H9 (cell line): ENCODE results near the gene MT1M. TPM values are rescaled to one million over a fixed set of nuclear protein-coding genes. Genes with fewer than 3 reads are reported as not detected.
"Not testable (repeated sequence)": the region's sequence is repeated elsewhere in the genome, so short reads cannot be mapped to it uniquely, and the experiment has no call there.

ENCODE experiments used
- DNase-seq: peaks from one replicate; pipeline ENCODE4 v3.0.0-alpha.2; 2017
- H2AFZ ChIP-seq: one replicate; pipeline ENCODE4 v1.6.1; 2013; ENCODE audit warnings: mild to moderate bottlenecking, low read length, control low read depth, moderate library complexity
- H2AK5ac ChIP-seq: 2 replicates; pipeline ENCODE4 v1.6.1; 2013; ENCODE audit warnings: low read length, control low read depth, mixed read lengths; ENCODE audit not compliant: insufficient read length
- H2BK120ac ChIP-seq: one replicate; pipeline ENCODE4 v1.6.1; 2013; ENCODE audit warnings: low read depth, mild to moderate bottlenecking, low read length, control low read depth, inconsistent platforms; ENCODE audit not compliant: poor library complexity, severe bottlenecking
- H2BK12ac ChIP-seq: 2 replicates; pipeline ENCODE4 v1.6.1; 2013; ENCODE audit warnings: low read length, control low read depth, mixed read lengths, low read depth; ENCODE audit not compliant: insufficient read length
- H2BK15ac ChIP-seq: 2 replicates; pipeline ENCODE4 v1.6.1; 2013; ENCODE audit warnings: low read depth, low read length, control low read depth
- H2BK20ac ChIP-seq: one replicate; pipeline ENCODE4 v1.6.1; 2013; ENCODE audit warnings: low read depth, mild to moderate bottlenecking, low read length, control low read depth, inconsistent platforms; ENCODE audit not compliant: poor library complexity, severe bottlenecking
- H2BK5ac ChIP-seq: 2 replicates; pipeline ENCODE4 v1.6.1; 2013; ENCODE audit warnings: low read length, control low read depth, mixed read lengths; ENCODE audit not compliant: insufficient read length
- H3K14ac ChIP-seq: 2 replicates; pipeline ENCODE4 v1.6.1; 2013; ENCODE audit warnings: low read length, control low read depth; ENCODE audit not compliant: insufficient read depth
- H3K18ac ChIP-seq: 2 replicates; pipeline ENCODE4 v1.6.1; 2013; ENCODE audit warnings: low read depth, mild to moderate bottlenecking, mixed read lengths, low read length, control low read depth; ENCODE audit not compliant: insufficient read length
- H3K23ac ChIP-seq: 2 replicates; pipeline ENCODE4 v1.6.1; 2013; ENCODE audit warnings: low read length, control low read depth, mixed read lengths, low read depth; ENCODE audit not compliant: insufficient read length
- H3K23me2 ChIP-seq: 2 replicates; pipeline ENCODE4 v1.6.1; 2013; ENCODE audit warnings: low read depth, mild to moderate bottlenecking, mixed read lengths, low read length, control low read depth; ENCODE audit not compliant: insufficient read length, poor library complexity, severe bottlenecking
- H3K27ac ChIP-seq: 2 replicates; pipeline ENCODE4 v1.5.1; 2013; ENCODE audit warnings: low read length, control low read depth, mixed read lengths, low read depth; ENCODE audit not compliant: insufficient read length
- H3K27me3 ChIP-seq: 2 replicates; pipeline ENCODE4 v1.6.1; 2013; ENCODE audit warnings: low read length, control low read depth, inconsistent platforms; ENCODE audit not compliant: insufficient read depth
- H3K4ac ChIP-seq: 2 replicates; pipeline ENCODE4 v1.6.1; 2013; ENCODE audit warnings: low read depth, mild to moderate bottlenecking, control low read depth, inconsistent platforms, low read length, moderate library complexity
- H3K4me1 ChIP-seq: 2 replicates; pipeline ENCODE4 v1.6.1; 2013; ENCODE audit warnings: low read length, control low read depth, inconsistent platforms; ENCODE audit not compliant: insufficient read depth
- H3K4me2 ChIP-seq: 2 replicates; pipeline ENCODE4 v1.6.1; 2013; ENCODE audit warnings: low read length, control low read depth, mixed read lengths; ENCODE audit not compliant: insufficient read length, insufficient read depth
- H3K56ac ChIP-seq: 2 replicates; pipeline ENCODE4 v1.6.1; 2013; ENCODE audit warnings: low read depth, mild to moderate bottlenecking, mixed read lengths, low read length, control low read depth; ENCODE audit not compliant: insufficient read length
- H3K79me1 ChIP-seq: 2 replicates; pipeline ENCODE4 v1.6.1; 2013; ENCODE audit warnings: low read depth, mild to moderate bottlenecking, moderate library complexity, low read length, control low read depth, inconsistent platforms; ENCODE audit not compliant: insufficient read depth, poor library complexity, severe bottlenecking
- H3K79me2 ChIP-seq: 2 replicates; pipeline ENCODE4 v1.6.1; 2013; ENCODE audit warnings: low read length, control low read depth, inconsistent platforms; ENCODE audit not compliant: insufficient read depth
- H3K9ac ChIP-seq: 2 replicates; pipeline ENCODE4 v1.6.1; 2013; ENCODE audit warnings: low read length, control low read depth, mixed read lengths; ENCODE audit not compliant: insufficient read length; ENCODE audit errors: extremely low read depth
- H3K9me3 ChIP-seq: one replicate; pipeline ENCODE4 v1.6.1; 2013; ENCODE audit warnings: low read depth, low read length, inconsistent platforms; ENCODE audit not compliant: control insufficient read depth
- H3T11ph ChIP-seq: one replicate; pipeline ENCODE4 v1.6.1; 2013; ENCODE audit warnings: mild to moderate bottlenecking, low read length, control low read depth, inconsistent platforms
- H4K20me1 ChIP-seq: one replicate; pipeline ENCODE4 v1.6.1; 2013; ENCODE audit not compliant: control insufficient read depth, insufficient read length, insufficient read depth
- H4K5ac ChIP-seq: 2 replicates; pipeline ENCODE4 v1.6.1; 2013; ENCODE audit warnings: low read depth, mild to moderate bottlenecking, mixed read lengths, low read length, control low read depth; ENCODE audit not compliant: insufficient read length
- H4K8ac ChIP-seq: replicated peaks from 2 replicates; pipeline ENCODE4 v1.6.1; 2013; ENCODE audit warnings: low read length, control low read depth, mixed read lengths, low read depth; ENCODE audit not compliant: insufficient read length
- H4K91ac ChIP-seq: 2 replicates; pipeline ENCODE4 v1.6.1; 2013; ENCODE audit warnings: low read depth, mild to moderate bottlenecking, moderate library complexity, mixed read lengths, low read length, control low read depth; ENCODE audit not compliant: insufficient read length
- H3K27ac Mint-ChIP-seq, 3 experiments: 2 replicates in 2 of 3; 3 replicates in 1 of 3; pipeline ENCODE4 v1.8.0; 2020 to 2021; ENCODE audit warnings: mixed read lengths in 3 of 3, mild to moderate bottlenecking in 1 of 3, moderate library complexity in 1 of 3
- H3K27me3 Mint-ChIP-seq: 2 replicates; pipeline ENCODE4 v1.8.0; 2021; ENCODE audit warnings: low read depth, mild to moderate bottlenecking, moderate library complexity, mixed read lengths
- H3K36me3 Mint-ChIP-seq, 3 experiments: 2 replicates in 2 of 3; 3 replicates in 1 of 3; pipeline ENCODE4 v1.8.0; 2020 to 2021; ENCODE audit warnings: low read depth in 3 of 3, mixed read lengths in 3 of 3; ENCODE audit not compliant: insufficient read depth in 1 of 3
- H3K4me1 Mint-ChIP-seq, 2 experiments: 2 replicates each; pipeline ENCODE4 v1.8.0; 2020; ENCODE audit warnings: mixed read lengths in 2 of 2
- H3K4me3 Mint-ChIP-seq, 2 experiments: 2 replicates in 1 of 2; 3 replicates in 1 of 2; pipeline ENCODE4 v1.8.0; 2020 to 2021; ENCODE audit warnings: mild to moderate bottlenecking in 2 of 2, mixed read lengths in 2 of 2, moderate library complexity in 1 of 2
- H3K9me3 Mint-ChIP-seq, 2 experiments: 2 replicates in 1 of 2; 3 replicates in 1 of 2; pipeline ENCODE4 v1.8.0; 2020; ENCODE audit warnings: mild to moderate bottlenecking in 2 of 2, mixed read lengths in 2 of 2, moderate library complexity in 1 of 2
- WGBS: extraction: QIAGEN DNeasy Blood & Tissue Kit; methylation state at CpG from one replicate; pipeline ENCODE4 v1.1.7; 2013; ENCODE audit warnings: missing lambda C conversion rate, low lambda C conversion rate, mixed read lengths; ENCODE audit not compliant: insufficient read length; ENCODE audit errors: extremely low coverage; 5-methylcytosine and 5-hydroxymethylcytosine counted together
- total RNA-seq: library from RNA; stranded (reverse); gene quantifications from 2 replicates; pipeline ENCODE4 v1.2.1, GENCODE V29; 2021
- TF ChIP-seq, protein P1 (sequence below): fragments of 200-600 bp; sonication (generic); conservative IDR thresholded peaks from 3 replicates; pipeline ENCODE4 v1.8.0; 2021; ENCODE audit warnings: antibody characterized with exemption, mild to moderate bottlenecking

The MT1M gene
- total RNA-seq, 1 experiment from 2014 or later, result 1.4 TPM

DNA sequence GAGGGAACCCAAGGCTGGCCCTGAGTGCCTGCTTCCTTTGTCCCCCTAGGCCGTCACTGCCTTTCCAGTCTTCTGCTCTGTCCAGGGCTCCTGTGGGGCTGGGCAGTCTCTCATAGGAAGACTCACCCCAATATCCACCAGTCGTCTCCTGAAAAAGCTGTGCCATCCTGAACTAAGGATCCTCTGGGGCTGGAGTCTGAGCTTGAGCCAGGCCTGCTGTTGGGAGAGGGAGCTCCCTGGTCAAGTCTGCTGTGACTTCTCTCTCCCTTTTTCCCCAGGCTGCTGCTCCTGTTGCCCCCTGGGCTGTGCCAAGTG, 38.1 kb downstream of the MT1M start:
- peaks cover 7% of the 10 kb centered on the region; the same call in 1 of the 2 replicates for H3K4me1 ChIP-seq
- H3K27me3 ChIP-seq, result peaks cover 50% of the 10 kb centered on the region
- no peaks in the 10 kb centered on the region for H3K9me3 ChIP-seq
- H4K91ac ChIP-seq, result no peak overlapping the region
- no peak overlapping the region for H3K9ac ChIP-seq
- no peak overlapping the region for H2BK15ac ChIP-seq
- Mint-ChIP-seq H3K9me3 (no peaks in the 10 kb centered on the region; a peak in 1 of 5 replicates), H3K36me3 (no peaks in the 10 kb centered on the region), H3K4me1 (peaks cover 18 to 47% of the 10 kb centered on the region in 2 experiments), H3K4me3 (no peak overlapping the region), H3K27ac (no peak overlapping the region), H3K27me3 (peaks cover 82% of the 10 kb centered on the region)
- H3K4me2 ChIP-seq, result no peak overlapping the region
- no peak overlapping the region for H2AK5ac ChIP-seq
- H3K18ac ChIP-seq, result no peak overlapping the region
- no peak overlapping the region for H2BK12ac ChIP-seq
- H3K23me2 ChIP-seq, result peaks cover 15% of the 10 kb centered on the region
- no peak overlapping the region for H3K23ac ChIP-seq
- H3K56ac ChIP-seq, result no peak overlapping the region
- no peak overlapping the region for H3K27ac ChIP-seq
- H2BK20ac ChIP-seq, result no peak overlapping the region
- H4K20me1 ChIP-seq, result no peaks in the 10 kb centered on the region
- H3K79me1 ChIP-seq, result no peaks in the 10 kb centered on the region
- no peak overlapping the region for H3T11ph ChIP-seq
- H2AFZ ChIP-seq, result no peak overlapping the region
- no peak overlapping the region for H3K4ac ChIP-seq
- WGBS, result no CpG with 5 or more reads among the region's 2 CpGs
- TF ChIP-seq, protein P1, sequence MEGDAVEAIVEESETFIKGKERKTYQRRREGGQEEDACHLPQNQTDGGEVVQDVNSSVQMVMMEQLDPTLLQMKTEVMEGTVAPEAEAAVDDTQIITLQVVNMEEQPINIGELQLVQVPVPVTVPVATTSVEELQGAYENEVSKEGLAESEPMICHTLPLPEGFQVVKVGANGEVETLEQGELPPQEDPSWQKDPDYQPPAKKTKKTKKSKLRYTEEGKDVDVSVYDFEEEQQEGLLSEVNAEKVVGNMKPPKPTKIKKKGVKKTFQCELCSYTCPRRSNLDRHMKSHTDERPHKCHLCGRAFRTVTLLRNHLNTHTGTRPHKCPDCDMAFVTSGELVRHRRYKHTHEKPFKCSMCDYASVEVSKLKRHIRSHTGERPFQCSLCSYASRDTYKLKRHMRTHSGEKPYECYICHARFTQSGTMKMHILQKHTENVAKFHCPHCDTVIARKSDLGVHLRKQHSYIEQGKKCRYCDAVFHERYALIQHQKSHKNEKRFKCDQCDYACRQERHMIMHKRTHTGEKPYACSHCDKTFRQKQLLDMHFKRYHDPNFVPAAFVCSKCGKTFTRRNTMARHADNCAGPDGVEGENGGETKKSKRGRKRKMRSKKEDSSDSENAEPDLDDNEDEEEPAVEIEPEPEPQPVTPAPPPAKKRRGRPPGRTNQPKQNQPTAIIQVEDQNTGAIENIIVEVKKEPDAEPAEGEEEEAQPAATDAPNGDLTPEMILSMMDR, result no peak
- no peak overlapping the region for H3K14ac ChIP-seq
- no peaks in the 10 kb centered on the region for H3K79me2 ChIP-seq
- DNase-seq, result no peak
- no peak overlapping the region for H4K5ac ChIP-seq
- no peak overlapping the region for H2BK120ac ChIP-seq
- no peak overlapping the region for H2BK5ac ChIP-seq
- no peak overlapping the region for H4K8ac ChIP-seq

DNA sequence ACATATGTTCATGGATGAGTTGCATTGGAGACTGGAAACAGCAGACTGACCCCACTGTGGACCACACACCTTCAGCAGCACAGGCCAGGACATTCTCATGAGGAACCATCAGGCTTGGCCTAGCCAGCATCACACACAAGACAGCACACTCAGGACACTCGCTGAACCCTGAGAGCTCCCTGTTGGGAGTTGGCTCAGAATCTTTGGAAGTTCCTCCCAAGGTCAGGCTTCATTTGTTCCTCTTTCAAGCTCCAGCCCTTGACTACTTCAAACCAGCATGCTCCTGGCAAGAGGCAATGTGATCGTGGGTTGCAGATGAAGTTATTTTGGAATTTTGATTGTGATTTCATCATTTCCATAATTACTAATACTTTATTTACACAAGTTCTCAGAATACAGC, 39.2 kb downstream of the MT1M start:
- not testable (repeated sequence) for H3K27ac Mint-ChIP-seq, H4K8ac ChIP-seq, H3K4me2 ChIP-seq, H3K4me3 Mint-ChIP-seq, H3K23ac ChIP-seq, H3K27ac ChIP-seq, H2BK15ac ChIP-seq, H3K4ac ChIP-seq, H3K56ac ChIP-seq, H3K9me3 ChIP-seq, H2AK5ac ChIP-seq, H3K79me2 ChIP-seq, H3K14ac ChIP-seq, H3K18ac ChIP-seq, H3K36me3 Mint-ChIP-seq, H2BK12ac ChIP-seq, H3K79me1 ChIP-seq, H2AFZ ChIP-seq, H4K91ac ChIP-seq, DNase-seq, H3K9me3 Mint-ChIP-seq, H3T11ph ChIP-seq, H2BK5ac ChIP-seq, H3K4me1 ChIP-seq, H4K5ac ChIP-seq, H4K20me1 ChIP-seq, H2BK20ac ChIP-seq, H2BK120ac ChIP-seq, H3K9ac ChIP-seq
- WGBS, result no CpG with 5 or more reads among the region's 2 CpGs
- Histone ChIP-seq H3K23me2 (peaks cover 19% of the 10 kb centered on the region), H3K27me3 (peaks cover 44% of the 10 kb centered on the region)
- peaks cover 24 to 56% of the 10 kb centered on the region in 2 experiments for H3K4me1 Mint-ChIP-seq
- peaks cover 79% of the 10 kb centered on the region for H3K27me3 Mint-ChIP-seq
